Measurements from ENCODE around the gene RRBP1.

The RRBP1 gene

GRCh38 chr20:17633221-17633849, 48.7 kb downstream of the RRBP1 start:
- DNase-seq: no peak

- no peak for DNase-seq
These were observed 50.3 kb downstream of the RRBP1 start for GRCh38 chr20:17631576-17632319.

GRCh38 chr20:17630806-17631195, 51.2 kb downstream of the RRBP1 start:
- DNase-seq: no peak

GRCh38 chr20:17630151-17630805, 51.8 kb downstream of the RRBP1 start:
- no peak for DNase-seq

- DNase-seq: no peak
These were observed 52.4 kb downstream of the RRBP1 start for GRCh38 chr20:17629678-17630089.

GRCh38 chr20:17629025-17629424, 53.0 kb downstream of the RRBP1 start:
- DNase-seq: no peak

GRCh38 chr20:17628101-17628841, 53.8 kb downstream of the RRBP1 start:
- DNase-seq: no peak

GRCh38 chr20:17627101-17627955, 54.7 kb downstream of the RRBP1 start:
- DNase-seq: no peak

GRCh38 chr20:17626217-17627007, 55.6 kb downstream of the RRBP1 start:
- DNase-seq: no peak

GRCh38 chr20:17625246-17626051, 56.6 kb downstream of the RRBP1 start:
- no peak for DNase-seq

- no peak for DNase-seq
These were observed 57.3 kb downstream of the RRBP1 start for GRCh38 chr20:17624551-17625245.

- DNase-seq: no peak
These were observed 58.0 kb downstream of the RRBP1 start for GRCh38 chr20:17624070-17624469.

- no peak for DNase-seq
These were observed 59.1 kb downstream of the RRBP1 start for GRCh38 chr20:17622851-17623508.

- no peak for DNase-seq
These were observed 59.8 kb downstream of the RRBP1 start for GRCh38 chr20:17622086-17622850.

- no peak for DNase-seq
These were observed 60.6 kb downstream of the RRBP1 start for GRCh38 chr20:17621229-17621968.

GRCh38 chr20:17620371-17621228, 61.4 kb downstream of the RRBP1 start:
- DNase-seq: no peak

Data from NCI-H526 (cell line).